Skeletal muscle satellite cell (primary cell): ENCODE results near the gene RECK. TPM values are rescaled to one million over a fixed set of nuclear protein-coding genes. Genes with fewer than 3 reads are reported as not detected.

ENCODE experiments used
- H3K27me3 ChIP-seq: 2 replicates; pipeline ENCODE4 v1.7.0; 2013; ENCODE audit warnings: low read length; ENCODE audit not compliant: control insufficient read depth, insufficient read depth
- H3K36me3 ChIP-seq: 2 replicates; pipeline ENCODE4 v1.7.0; 2013; ENCODE audit warnings: mild to moderate bottlenecking, control low read depth, low read length; ENCODE audit not compliant: insufficient read depth
- H3K4me1 ChIP-seq: 2 replicates; pipeline ENCODE4 v1.7.0; 2013; ENCODE audit warnings: low read length; ENCODE audit not compliant: control insufficient read depth, insufficient read depth
- H3K4me2 ChIP-seq: 2 replicates; pipeline ENCODE4 v1.7.0; 2013; ENCODE audit warnings: mild to moderate bottlenecking, low read length
- H3K4me3 ChIP-seq: 2 replicates; pipeline ENCODE4 v1.7.0; 2013; ENCODE audit warnings: low read length
- H3K9ac ChIP-seq: 2 replicates; pipeline ENCODE4 v1.7.0; 2013; ENCODE audit warnings: mild to moderate bottlenecking, low read depth, low read length, moderate library complexity
- H3K9me3 ChIP-seq: replicated peaks from 2 replicates; pipeline ENCODE4 v1.7.0; 2013; ENCODE audit warnings: mild to moderate bottlenecking, control low read depth, low read length
- small RNA-seq: library from RNA; depleted of rRNA; stranded (forward); fragments of <200 nt; gene quantifications from one replicate; pipeline ENCODE3, GENCODE V24; 2012

RECK gene

GRCh38 chr9:36164989-36165388, 128.3 kb downstream of the RECK start:
- H3K9ac ChIP-seq = peak overlapping the region; percentile 74
- no peaks in the 10 kb centered on the region for H3K9me3 ChIP-seq
- H3K4me3 ChIP-seq = no peak overlapping the region
- H3K27me3 ChIP-seq = no peaks in the 10 kb centered on the region
- H3K36me3 ChIP-seq = peaks cover 4% of the 10 kb centered on the region
- peaks cover 60% of the 10 kb centered on the region for H3K4me1 ChIP-seq
- H3K4me2 ChIP-seq = no peak overlapping the region

GRCh38 chr9:36165826-36166167, 129.1 kb downstream of the RECK start:
- peaks cover 4% of the 10 kb centered on the region for H3K36me3 ChIP-seq
- H3K9ac ChIP-seq = peak overlapping the region; percentile 74
- peaks cover 53% of the 10 kb centered on the region for H3K4me1 ChIP-seq
- H3K9me3 ChIP-seq = no peaks in the 10 kb centered on the region
- peak overlapping the region; percentile 78 for H3K4me3 ChIP-seq
- H3K27me3 ChIP-seq = no peaks in the 10 kb centered on the region
- H3K4me2 ChIP-seq = peak overlapping the region; percentile 94

GRCh38 chr9:36166168-36166927, 129.6 kb downstream of the RECK start:
- peak overlapping the region; percentile 94 for H3K4me2 ChIP-seq
- no peaks in the 10 kb centered on the region for H3K27me3 ChIP-seq
- H3K36me3 ChIP-seq = peaks cover 4% of the 10 kb centered on the region
- peak overlapping the region; percentile 78 for H3K4me3 ChIP-seq
- H3K9me3 ChIP-seq = no peaks in the 10 kb centered on the region
- peaks cover 48% of the 10 kb centered on the region for H3K4me1 ChIP-seq
- H3K9ac ChIP-seq = peak overlapping the region; percentile 74

GRCh38 chr9:36169166-36169565, 132.5 kb downstream of the RECK start, which contains the start of gene CCIN:
CCIN (plus strand) TSS chr9:36169388; CDS start chr9:36169503, 115 bp downstream.
- no peak within 1 kb of the TSS for H3K4me2 ChIP-seq
- no peak within 1 kb of the TSS for H3K9ac ChIP-seq
- H3K4me3 ChIP-seq = no peak within 1 kb of the TSS
- H3K27me3 ChIP-seq = no peaks in the 10 kb centered on the region
- H3K4me1 ChIP-seq = peaks cover 22% of the 10 kb centered on the region
- no peaks in the 10 kb centered on the region for H3K36me3 ChIP-seq
- no peaks in the 10 kb centered on the region for H3K9me3 ChIP-seq

GRCh38 chr9:36169708-36170107, 133.0 kb downstream of the RECK start:
- Histone ChIP-seq H3K4me2 (no peak overlapping the region), H3K4me3 (no peak overlapping the region), H3K36me3 (no peaks in the 10 kb centered on the region), H3K27me3 (no peaks in the 10 kb centered on the region), H3K9ac (no peak overlapping the region), H3K4me1 (peaks cover 16% of the 10 kb centered on the region), H3K9me3 (no peaks in the 10 kb centered on the region)

- Histone ChIP-seq H3K9ac (no peak overlapping the region), H3K4me1 (peaks cover 8% of the 10 kb centered on the region), H3K4me3 (no peak overlapping the region), H3K36me3 (no peaks in the 10 kb centered on the region), H3K4me2 (no peak overlapping the region), H3K27me3 (no peaks in the 10 kb centered on the region), H3K9me3 (no peaks in the 10 kb centered on the region)
These were observed 133.8 kb downstream of the RECK start for GRCh38 chr9:36170531-36170930.

- no peaks in the 10 kb centered on the region for H3K4me1 ChIP-seq
- H3K4me2 ChIP-seq = no peak overlapping the region
These were observed 137.1 kb downstream of the RECK start for GRCh38 chr9:36173861-36174260.

More at GRCh38 chr9:36173861-36174260, 137.1 kb downstream of the RECK start:
- no peaks in the 10 kb centered on the region for H3K27me3 ChIP-seq
- no peaks in the 10 kb centered on the region for H3K9me3 ChIP-seq
- H3K9ac ChIP-seq = no peak overlapping the region
- no peaks in the 10 kb centered on the region for H3K36me3 ChIP-seq
- no peak overlapping the region for H3K4me3 ChIP-seq

Small RNAs within 50 kb of the gene (small RNA-seq; reads per million reads assigned to genes)
- not detected for gene RF02275
